ENCODE results near the gene MT1A.

GRCh38 chr16:56608043-56608875, 30.2 kb upstream of the MT1A start, which contains the start of gene MT2A:
- TF ChIP-seq CTCF (IDR thresholded peaks at IDR 0.05), result no peak
- TF ChIP-seq, protein P1, sequence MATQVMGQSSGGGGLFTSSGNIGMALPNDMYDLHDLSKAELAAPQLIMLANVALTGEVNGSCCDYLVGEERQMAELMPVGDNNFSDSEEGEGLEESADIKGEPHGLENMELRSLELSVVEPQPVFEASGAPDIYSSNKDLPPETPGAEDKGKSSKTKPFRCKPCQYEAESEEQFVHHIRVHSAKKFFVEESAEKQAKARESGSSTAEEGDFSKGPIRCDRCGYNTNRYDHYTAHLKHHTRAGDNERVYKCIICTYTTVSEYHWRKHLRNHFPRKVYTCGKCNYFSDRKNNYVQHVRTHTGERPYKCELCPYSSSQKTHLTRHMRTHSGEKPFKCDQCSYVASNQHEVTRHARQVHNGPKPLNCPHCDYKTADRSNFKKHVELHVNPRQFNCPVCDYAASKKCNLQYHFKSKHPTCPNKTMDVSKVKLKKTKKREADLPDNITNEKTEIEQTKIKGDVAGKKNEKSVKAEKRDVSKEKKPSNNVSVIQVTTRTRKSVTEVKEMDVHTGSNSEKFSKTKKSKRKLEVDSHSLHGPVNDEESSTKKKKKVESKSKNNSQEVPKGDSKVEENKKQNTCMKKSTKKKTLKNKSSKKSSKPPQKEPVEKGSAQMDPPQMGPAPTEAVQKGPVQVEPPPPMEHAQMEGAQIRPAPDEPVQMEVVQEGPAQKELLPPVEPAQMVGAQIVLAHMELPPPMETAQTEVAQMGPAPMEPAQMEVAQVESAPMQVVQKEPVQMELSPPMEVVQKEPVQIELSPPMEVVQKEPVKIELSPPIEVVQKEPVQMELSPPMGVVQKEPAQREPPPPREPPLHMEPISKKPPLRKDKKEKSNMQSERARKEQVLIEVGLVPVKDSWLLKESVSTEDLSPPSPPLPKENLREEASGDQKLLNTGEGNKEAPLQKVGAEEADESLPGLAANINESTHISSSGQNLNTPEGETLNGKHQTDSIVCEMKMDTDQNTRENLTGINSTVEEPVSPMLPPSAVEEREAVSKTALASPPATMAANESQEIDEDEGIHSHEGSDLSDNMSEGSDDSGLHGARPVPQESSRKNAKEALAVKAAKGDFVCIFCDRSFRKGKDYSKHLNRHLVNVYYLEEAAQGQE (IDR thresholded peaks at IDR 0.05; ENCODE audit: insufficient read depth in 1 of 2, low read depth in 2 of 2, low read length in 1 of 2), result no peak
- peak; percentile 77; the same call in 1 of the 2 replicates for TF ChIP-seq SIN3A (IDR thresholded peaks at IDR 0.05; ENCODE audit: borderline replicate concordance, insufficient read depth, low read depth, low read length)
- peak; percentile 92 for TF ChIP-seq POLR2AphosphoS5 (IDR thresholded peaks at IDR 0.05; ENCODE audit: low read depth, low read length)
